ENCODE data around the gene MPV17L. TPM values are rescaled to one million over a fixed set of nuclear protein-coding genes. Genes with fewer than 3 reads are reported as not detected.

The MPV17L gene
- total and polyA plus RNA-seq, 8 donors = 0.58 to 7.0 (median 3.4) TPM

- Histone ChIP-seq H3K4me3 (peak within 1 kb of the TSS; percentile 67 to 83 (median 75)), H3K36me3 (no peaks in the 10 kb centered on the region), H3K9me3 (no peaks in the 10 kb centered on the region), H3K27me3 (peaks cover 0 to 17% (median 10%) of the 10 kb centered on the region in 3 donors), H3K4me1 (peaks cover 0 to 36% (median 27%) of the 10 kb centered on the region in 4 donors), H3K27ac (peak within 1 kb of the TSS; percentile 23 to 84 (median 81))
- TF ChIP-seq POLR2AphosphoS5 (IDR thresholded peaks at IDR 0.05) (peak; percentile 45 to 92 (median 89)), POLR2A (IDR thresholded peaks at IDR 0.05) (no peak), CTCF (IDR thresholded peaks at IDR 0.05) (no peak), EP300 (IDR thresholded peaks at IDR 0.05) (no peak)
- intact Hi-C loops (cut with DNase I; ENCODE audit: low total_unique reads) = no loop called here
- 0 to 2% (median 1%) methylated on average over 35 to 63 of the region's 63 CpGs for WGBS, 5 donors
- peak; percentile 59 to 89 for DNase-seq
Observed at GRCh38 chr16:15434425-15435215, 39.1 kb downstream of the MPV17L start, which contains the start of gene BMERB1. Gene BMERB1 (plus strand): TSS chr16:15434588. CDS start chr16:15434654, 66 bp downstream.

GRCh38 chr16:15435216-15435864, 39.8 kb downstream of the MPV17L start:
- H3K27me3 ChIP-seq = peaks cover 0 to 17% (median 10%) of the 10 kb centered on the region in 3 donors
- intact Hi-C loops (cut with DNase I; ENCODE audit: low total_unique reads) = no loop called here
- DNase-seq = peak in 1 of 2 donors; percentile 35
- peak overlapping the region; percentile 23 to 84 (median 81) for H3K27ac ChIP-seq
- peaks cover 2 to 43% (median 31%) of the 10 kb centered on the region in 4 donors for H3K4me1 ChIP-seq
- peak overlapping the region; percentile 67 to 83 (median 75) for H3K4me3 ChIP-seq
- no peak for TF ChIP-seq EP300 (IDR thresholded peaks at IDR 0.05)
- no peak for TF ChIP-seq CTCF (IDR thresholded peaks at IDR 0.05)
- no peak for TF ChIP-seq POLR2AphosphoS5 (IDR thresholded peaks at IDR 0.05)
- no peak for TF ChIP-seq POLR2A (IDR thresholded peaks at IDR 0.05)
- no peaks in the 10 kb centered on the region for H3K36me3 ChIP-seq
- 5 to 9% (median 7%) methylated on average over 22 of the region's 22 CpGs for WGBS, 5 donors
- H3K9me3 ChIP-seq = no peaks in the 10 kb centered on the region

GRCh38 chr16:15439102-15439501, 43.5 kb downstream of the MPV17L start:
- H3K36me3 ChIP-seq = no peaks in the 10 kb centered on the region
- DNase-seq = no peak
- no peak overlapping the region for H3K4me3 ChIP-seq
- H3K4me1 ChIP-seq = peaks cover 20 to 66% (median 43%) of the 10 kb centered on the region in 4 donors
- 79 to 87% (median 83%) methylated on average over 4 of the region's 4 CpGs for WGBS, 5 donors
- intact Hi-C loops (cut with DNase I; ENCODE audit: low total_unique reads) = no loop called here
- no peaks in the 10 kb centered on the region for H3K9me3 ChIP-seq
- no peak for TF ChIP-seq POLR2A (IDR thresholded peaks at IDR 0.05)
- TF ChIP-seq POLR2AphosphoS5 (IDR thresholded peaks at IDR 0.05) = no peak
- TF ChIP-seq CTCF (IDR thresholded peaks at IDR 0.05) = no peak
- TF ChIP-seq EP300 (IDR thresholded peaks at IDR 0.05) = no peak
- peak overlapping the region in 1 of 5 donors; percentile 66 for H3K27ac ChIP-seq
- H3K27me3 ChIP-seq = peaks cover 0 to 15% (median 8%) of the 10 kb centered on the region in 3 donors

- intact Hi-C loops (cut with DNase I; ENCODE audit: low total_unique reads) = no loop called here
- DNase-seq = no peak
- Histone ChIP-seq H3K27me3 (peaks cover 0 to 10% (median 4%) of the 10 kb centered on the region in 3 donors), H3K4me3 (no peak overlapping the region), H3K4me1 (peaks cover 20 to 63% (median 40%) of the 10 kb centered on the region in 4 donors), H3K36me3 (no peaks in the 10 kb centered on the region), H3K27ac (peak overlapping the region in 4 of 5 donors; percentile 21 to 66 (median 30)), H3K9me3 (no peaks in the 10 kb centered on the region)
- TF ChIP-seq POLR2AphosphoS5 (IDR thresholded peaks at IDR 0.05) (no peak), CTCF (IDR thresholded peaks at IDR 0.05) (no peak), EP300 (IDR thresholded peaks at IDR 0.05) (no peak), POLR2A (IDR thresholded peaks at IDR 0.05) (no peak)
- WGBS, 5 donors = 77 to 89% (median 86%) methylated on average over 4 of the region's 4 CpGs
Observed at GRCh38 chr16:15439521-15439920, 44.0 kb downstream of the MPV17L start.

All from stomach (tissue), 9 donors.